SK-N-SH treated with all-trans-retinoic acid at 6 μM for 48 hours (cell line): Measurements from ENCODE around the gene FGD5.

Experiments
- ARNTL ChIP-seq: fragments of 450-650 bp; formaldehyde crosslinking; IDR thresholded peaks from 2 replicates; pipeline ENCODE4 v1.5.0; 2020; ENCODE audit warnings: low read depth, mild to moderate bottlenecking, moderate library complexity, borderline replicate concordance
- CSDC2 ChIP-seq: fragments of 250-450 bp; sonication (Bioruptor Pico); IDR thresholded peaks from 2 replicates; pipeline ENCODE4 v1.5.0; 2020; ENCODE audit warnings: mild to moderate bottlenecking, moderate library complexity
- PPARA ChIP-seq: fragments of 250-450 bp; sonication (Bioruptor Pico); IDR thresholded peaks from 2 replicates; pipeline ENCODE4 v1.5.0; 2020; ENCODE audit warnings: mild to moderate bottlenecking, borderline replicate concordance
- RARB ChIP-seq: fragments of 250-450 bp; sonication (Bioruptor Pico); IDR thresholded peaks from 2 replicates; pipeline ENCODE4 v1.8.0; 2021; ENCODE audit warnings: mild to moderate bottlenecking, moderate library complexity
- TOX ChIP-seq: fragments of 250-450 bp; sonication (Bioruptor Pico); IDR thresholded peaks from 2 replicates; pipeline ENCODE4 v1.8.0; 2021; ENCODE audit warnings: mild to moderate bottlenecking, moderate library complexity, borderline replicate concordance
- ZC3H10 ChIP-seq: fragments of 250-450 bp; sonication (Bioruptor Pico); IDR thresholded peaks from 2 replicates; pipeline ENCODE4 v1.5.1; 2021; ENCODE audit warnings: mild to moderate bottlenecking, moderate library complexity
- ZFP3 ChIP-seq: fragments of 250-450 bp; sonication (Bioruptor Pico); IDR thresholded peaks from 2 replicates; pipeline ENCODE4 v1.5.0; 2020; ENCODE audit warnings: mild to moderate bottlenecking, moderate library complexity
- ZNF565 ChIP-seq: fragments of 450-650 bp; formaldehyde crosslinking; conservative IDR thresholded peaks from 2 replicates; pipeline ENCODE4 v1.5.0; 2020; ENCODE audit warnings: low read depth, mild to moderate bottlenecking, moderate library complexity
- TF ChIP-seq, protein P1 (sequence below): fragments of 250-450 bp; sonication (Bioruptor Pico); IDR thresholded peaks from 2 replicates; pipeline ENCODE4 v1.8.0; 2020; ENCODE audit warnings: mild to moderate bottlenecking, moderate library complexity, borderline replicate concordance

DNA sequence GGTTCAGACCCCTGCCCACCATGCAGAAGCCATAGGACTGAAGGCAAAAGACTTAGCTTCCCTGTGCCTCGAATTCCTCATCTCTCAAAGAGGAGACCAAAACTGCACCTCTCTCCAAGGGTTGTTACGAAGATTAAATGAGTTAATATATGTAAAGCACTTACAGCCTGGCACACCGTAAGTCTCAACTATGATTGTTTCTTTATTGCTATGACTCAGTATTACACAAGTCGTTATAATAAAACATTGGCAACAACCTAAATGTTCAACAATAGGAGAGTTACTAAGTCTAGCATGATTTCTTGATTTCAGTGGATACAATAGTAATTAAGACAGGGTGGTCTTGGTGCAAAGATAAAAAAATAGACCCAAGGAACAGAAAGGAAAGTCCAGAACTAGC is 19.6 kb upstream of the FGD5 start:
- no peak for TF ChIP-seq ZNF565 (CRISPR knock-in tag)
- TF ChIP-seq, protein P1, sequence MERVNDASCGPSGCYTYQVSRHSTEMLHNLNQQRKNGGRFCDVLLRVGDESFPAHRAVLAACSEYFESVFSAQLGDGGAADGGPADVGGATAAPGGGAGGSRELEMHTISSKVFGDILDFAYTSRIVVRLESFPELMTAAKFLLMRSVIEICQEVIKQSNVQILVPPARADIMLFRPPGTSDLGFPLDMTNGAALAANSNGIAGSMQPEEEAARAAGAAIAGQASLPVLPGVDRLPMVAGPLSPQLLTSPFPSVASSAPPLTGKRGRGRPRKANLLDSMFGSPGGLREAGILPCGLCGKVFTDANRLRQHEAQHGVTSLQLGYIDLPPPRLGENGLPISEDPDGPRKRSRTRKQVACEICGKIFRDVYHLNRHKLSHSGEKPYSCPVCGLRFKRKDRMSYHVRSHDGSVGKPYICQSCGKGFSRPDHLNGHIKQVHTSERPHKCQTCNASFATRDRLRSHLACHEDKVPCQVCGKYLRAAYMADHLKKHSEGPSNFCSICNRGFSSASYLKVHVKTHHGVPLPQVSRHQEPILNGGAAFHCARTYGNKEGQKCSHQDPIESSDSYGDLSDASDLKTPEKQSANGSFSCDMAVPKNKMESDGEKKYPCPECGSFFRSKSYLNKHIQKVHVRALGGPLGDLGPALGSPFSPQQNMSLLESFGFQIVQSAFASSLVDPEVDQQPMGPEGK (CRISPR knock-in tag): no peak
- TF ChIP-seq TOX (CRISPR knock-in tag): no peak
- TF ChIP-seq ARNTL (CRISPR knock-in tag): no peak
- no peak for TF ChIP-seq PPARA (CRISPR knock-in tag)
- no peak for TF ChIP-seq RARB (CRISPR knock-in tag)
- no peak for TF ChIP-seq ZC3H10 (CRISPR knock-in tag)
- no peak for TF ChIP-seq CSDC2 (CRISPR knock-in tag)
- TF ChIP-seq ZFP3 (CRISPR knock-in tag): no peak
